PFSK-1 (cell line): ENCODE measurements around the gene PTGDS.

ENCODE experiments used
- POLR2AphosphoS5 ChIP-seq: IDR thresholded peaks from 2 replicates; pipeline ENCODE4 v1.6.1; 2012; ENCODE audit warnings: low read depth, mild to moderate bottlenecking, control low read depth, low read length, moderate library complexity
- SIN3A ChIP-seq: IDR thresholded peaks from 2 replicates; pipeline ENCODE4 v1.6.1; 2012; ENCODE audit warnings: mild to moderate bottlenecking, low read length, moderate library complexity, borderline replicate concordance; ENCODE audit not compliant: insufficient read depth
- TAF1 ChIP-seq: IDR thresholded peaks from 2 replicates; pipeline ENCODE4 v1.6.1; 2012; ENCODE audit warnings: low read length, control low read depth, borderline replicate concordance; ENCODE audit not compliant: insufficient read depth
- TF ChIP-seq, protein P1 (sequence below), 2 experiments: IDR thresholded peaks; 2 replicates each; pipeline versions ENCODE4 v1.6.1 to v1.8.0; 2011 to 2012; ENCODE audit warnings: low read depth in 2 of 2, low read length in 2 of 2, control low read depth in 1 of 2, inconsistent platforms in 1 of 2, mild to moderate bottlenecking in 1 of 2, moderate library complexity in 1 of 2; ENCODE audit not compliant: insufficient read depth in 1 of 2

DNA sequence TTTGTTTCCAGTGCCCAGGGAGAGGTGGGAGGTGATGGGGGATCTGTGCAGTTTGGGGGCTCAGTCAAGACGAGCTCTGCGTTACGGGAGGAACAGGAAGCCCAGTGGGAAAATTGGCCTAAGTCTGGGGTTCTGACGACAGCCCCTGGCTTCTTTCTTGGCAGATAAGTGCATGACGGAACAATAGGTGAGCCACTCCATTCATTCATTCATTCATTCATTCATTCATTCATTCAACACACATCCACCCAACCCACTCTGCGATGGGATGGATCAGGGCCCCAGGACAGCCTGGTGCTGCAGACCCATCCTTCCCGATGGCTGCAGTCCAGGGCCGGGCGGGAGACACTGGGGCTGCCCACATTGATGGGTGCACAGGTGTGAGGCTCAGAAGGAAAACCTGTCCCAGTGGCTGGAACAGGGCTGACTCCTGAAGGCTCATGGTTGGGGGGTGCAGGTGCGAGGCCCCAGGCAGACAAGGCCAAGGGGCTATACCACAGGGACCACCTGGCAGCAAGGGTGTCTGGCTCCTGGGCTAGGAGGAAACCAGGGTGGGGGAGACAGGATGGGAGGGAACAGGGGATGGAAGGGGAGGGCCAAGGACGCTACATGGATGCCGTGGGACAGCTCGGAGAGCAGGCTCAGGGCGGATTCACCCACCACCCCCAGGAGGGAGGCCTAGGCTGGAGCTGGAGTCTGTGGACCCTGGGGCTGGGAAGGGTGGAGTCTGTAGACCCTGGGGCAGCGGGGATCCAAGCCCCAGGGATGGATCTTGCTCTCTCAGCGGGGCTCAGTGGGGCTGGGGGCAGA lies 3.6 kb downstream of the PTGDS start:
- TF ChIP-seq SIN3A (no peak), POLR2AphosphoS5 (no peak), TAF1 (no peak)
- TF ChIP-seq, protein P1, sequence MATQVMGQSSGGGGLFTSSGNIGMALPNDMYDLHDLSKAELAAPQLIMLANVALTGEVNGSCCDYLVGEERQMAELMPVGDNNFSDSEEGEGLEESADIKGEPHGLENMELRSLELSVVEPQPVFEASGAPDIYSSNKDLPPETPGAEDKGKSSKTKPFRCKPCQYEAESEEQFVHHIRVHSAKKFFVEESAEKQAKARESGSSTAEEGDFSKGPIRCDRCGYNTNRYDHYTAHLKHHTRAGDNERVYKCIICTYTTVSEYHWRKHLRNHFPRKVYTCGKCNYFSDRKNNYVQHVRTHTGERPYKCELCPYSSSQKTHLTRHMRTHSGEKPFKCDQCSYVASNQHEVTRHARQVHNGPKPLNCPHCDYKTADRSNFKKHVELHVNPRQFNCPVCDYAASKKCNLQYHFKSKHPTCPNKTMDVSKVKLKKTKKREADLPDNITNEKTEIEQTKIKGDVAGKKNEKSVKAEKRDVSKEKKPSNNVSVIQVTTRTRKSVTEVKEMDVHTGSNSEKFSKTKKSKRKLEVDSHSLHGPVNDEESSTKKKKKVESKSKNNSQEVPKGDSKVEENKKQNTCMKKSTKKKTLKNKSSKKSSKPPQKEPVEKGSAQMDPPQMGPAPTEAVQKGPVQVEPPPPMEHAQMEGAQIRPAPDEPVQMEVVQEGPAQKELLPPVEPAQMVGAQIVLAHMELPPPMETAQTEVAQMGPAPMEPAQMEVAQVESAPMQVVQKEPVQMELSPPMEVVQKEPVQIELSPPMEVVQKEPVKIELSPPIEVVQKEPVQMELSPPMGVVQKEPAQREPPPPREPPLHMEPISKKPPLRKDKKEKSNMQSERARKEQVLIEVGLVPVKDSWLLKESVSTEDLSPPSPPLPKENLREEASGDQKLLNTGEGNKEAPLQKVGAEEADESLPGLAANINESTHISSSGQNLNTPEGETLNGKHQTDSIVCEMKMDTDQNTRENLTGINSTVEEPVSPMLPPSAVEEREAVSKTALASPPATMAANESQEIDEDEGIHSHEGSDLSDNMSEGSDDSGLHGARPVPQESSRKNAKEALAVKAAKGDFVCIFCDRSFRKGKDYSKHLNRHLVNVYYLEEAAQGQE (IDR thresholded peaks at IDR 0.05; ENCODE audit: insufficient read depth in 1 of 2, low read depth in 2 of 2, low read length in 2 of 2): no peak
